Lower leg skin (tissue), 3 donors: ENCODE results near the gene LMF1.

Source experiments
- POLR2A ChIP-seq, 2 donors: fragments of 450-650 bp; IDR thresholded peaks; one replicate each; pipeline ENCODE4 v1.6.1; 2016 to 2017; ENCODE audit warnings: antibody characterized with exemption in 2 of 2, mild to moderate bottlenecking in 1 of 2, moderate library complexity in 1 of 2
- TF ChIP-seq, protein P1 (sequence below), 3 donors: fragments of 450-650 bp; IDR thresholded peaks; one replicate each; pipeline ENCODE4 v1.5.1; 2016; ENCODE audit warnings: antibody characterized with exemption in 3 of 3, mild to moderate bottlenecking in 3 of 3, moderate library complexity in 2 of 3

DNA sequence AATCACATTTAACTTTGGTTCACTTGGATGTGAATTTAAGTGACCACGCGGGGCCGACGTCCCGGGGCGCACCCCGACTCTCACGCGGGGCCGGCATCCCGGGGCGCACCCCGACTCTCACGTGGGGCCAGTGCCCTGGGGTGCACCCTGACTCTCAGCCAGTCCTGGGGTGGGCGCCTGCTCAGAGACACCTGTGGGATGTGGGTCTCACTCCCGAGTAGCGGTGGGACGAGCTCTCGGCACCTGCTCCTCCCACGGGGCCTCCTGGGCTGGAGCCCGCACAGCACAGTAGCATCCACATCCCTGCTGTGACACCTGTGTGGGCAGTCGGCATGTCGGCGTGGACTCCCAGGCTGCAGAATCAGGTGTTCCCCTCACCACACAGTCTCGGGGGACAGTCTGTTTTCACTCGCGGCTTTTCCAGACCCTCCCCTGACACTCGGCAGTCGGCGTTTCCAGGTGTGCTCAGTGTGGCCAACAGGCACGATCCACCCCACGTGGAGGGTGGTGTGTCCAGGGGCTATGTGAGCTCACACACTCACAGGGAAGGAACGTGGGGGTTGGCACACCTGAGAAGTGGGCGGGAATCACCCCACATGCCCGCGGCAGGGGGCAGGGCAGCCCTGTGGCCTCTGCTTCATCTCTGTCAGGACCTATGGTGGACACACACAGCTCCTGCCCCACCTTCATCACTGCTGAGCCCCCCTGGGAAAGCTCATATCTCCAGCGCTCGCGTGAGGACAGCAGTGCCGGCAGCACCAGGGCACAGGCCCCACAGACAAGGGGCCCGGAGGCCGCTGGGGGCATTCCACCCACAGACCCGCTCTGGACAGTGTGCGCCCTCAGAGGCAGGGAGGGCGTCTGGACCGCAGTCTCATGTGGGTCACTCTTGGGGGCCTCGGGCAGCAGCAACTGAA is 51.8 kb downstream of the LMF1 start:
- TF ChIP-seq, protein P1, sequence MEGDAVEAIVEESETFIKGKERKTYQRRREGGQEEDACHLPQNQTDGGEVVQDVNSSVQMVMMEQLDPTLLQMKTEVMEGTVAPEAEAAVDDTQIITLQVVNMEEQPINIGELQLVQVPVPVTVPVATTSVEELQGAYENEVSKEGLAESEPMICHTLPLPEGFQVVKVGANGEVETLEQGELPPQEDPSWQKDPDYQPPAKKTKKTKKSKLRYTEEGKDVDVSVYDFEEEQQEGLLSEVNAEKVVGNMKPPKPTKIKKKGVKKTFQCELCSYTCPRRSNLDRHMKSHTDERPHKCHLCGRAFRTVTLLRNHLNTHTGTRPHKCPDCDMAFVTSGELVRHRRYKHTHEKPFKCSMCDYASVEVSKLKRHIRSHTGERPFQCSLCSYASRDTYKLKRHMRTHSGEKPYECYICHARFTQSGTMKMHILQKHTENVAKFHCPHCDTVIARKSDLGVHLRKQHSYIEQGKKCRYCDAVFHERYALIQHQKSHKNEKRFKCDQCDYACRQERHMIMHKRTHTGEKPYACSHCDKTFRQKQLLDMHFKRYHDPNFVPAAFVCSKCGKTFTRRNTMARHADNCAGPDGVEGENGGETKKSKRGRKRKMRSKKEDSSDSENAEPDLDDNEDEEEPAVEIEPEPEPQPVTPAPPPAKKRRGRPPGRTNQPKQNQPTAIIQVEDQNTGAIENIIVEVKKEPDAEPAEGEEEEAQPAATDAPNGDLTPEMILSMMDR (IDR thresholded peaks at IDR 0.05): no peak
- no peak for TF ChIP-seq POLR2A (IDR thresholded peaks at IDR 0.05)
